AG20443 (cell line): ENCODE data around the gene GLRA2.
A peak's percentile ranks its signal among the peaks of the same experiment; 100 is the strongest.
"Not testable (repeated sequence)": the region's sequence is repeated elsewhere in the genome, so short reads cannot be mapped to it uniquely, and the experiment has no call there.

Source experiments
- DNase-seq: peaks from one replicate; pipeline ENCODE4 v3.0.0; 2012; ENCODE audit warnings: low spot score, mixed read lengths

The GLRA2 gene

DNA sequence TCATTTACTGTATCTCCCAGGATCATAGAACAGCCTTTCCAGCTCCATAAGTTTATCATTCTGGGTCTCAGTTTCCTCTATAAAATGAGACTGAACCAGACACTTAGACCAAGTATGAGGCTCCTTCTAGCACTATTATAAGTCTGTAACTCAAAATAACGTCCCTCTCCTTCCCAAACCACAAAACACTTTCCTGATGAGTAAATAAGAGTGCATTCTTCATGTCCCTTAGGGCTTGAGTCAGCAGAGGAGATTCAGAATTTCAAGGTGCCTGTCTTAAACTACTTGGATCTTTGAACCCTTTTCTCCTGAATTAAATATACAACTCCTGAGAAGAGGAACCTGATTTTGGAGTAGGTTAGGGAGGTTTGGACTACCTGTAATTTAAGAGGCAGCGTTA is 62.6 kb downstream of the GLRA2 start:
- DNase-seq: peak; percentile 30

DNA sequence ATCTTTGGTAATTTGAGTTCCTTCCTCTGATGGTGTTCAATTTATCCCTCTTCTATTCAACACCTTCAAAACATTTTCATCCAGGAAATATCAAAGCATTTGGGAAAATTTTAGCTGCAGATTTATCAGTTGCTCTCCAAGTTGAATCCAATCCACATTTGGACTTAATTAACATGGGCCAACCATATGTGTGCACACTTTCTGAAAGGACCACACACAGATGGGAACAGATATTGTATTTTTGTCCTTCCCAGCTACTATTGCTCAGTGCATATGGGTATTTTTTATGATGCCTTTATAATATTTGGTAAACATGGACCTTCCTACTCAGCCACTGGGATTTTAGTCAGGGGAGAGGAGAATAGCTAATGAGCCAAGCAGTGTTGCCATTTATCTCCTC is 65.2 kb downstream of the GLRA2 start:
- no peak for DNase-seq

GRCh38 chrX:14598330-14598729 is 69.0 kb downstream of the GLRA2 start:
- peak; percentile 22 for DNase-seq

- no peak for DNase-seq
Observed at GRCh38 chrX:14607446-14607985, 78.2 kb downstream of the GLRA2 start.

GRCh38 chrX:14612450-14612849 is 83.1 kb downstream of the GLRA2 start:
- not testable (repeated sequence) for DNase-seq

GRCh38 chrX:14616301-14616700 is 87.0 kb downstream of the GLRA2 start:
- peak; percentile 8 for DNase-seq

DNA sequence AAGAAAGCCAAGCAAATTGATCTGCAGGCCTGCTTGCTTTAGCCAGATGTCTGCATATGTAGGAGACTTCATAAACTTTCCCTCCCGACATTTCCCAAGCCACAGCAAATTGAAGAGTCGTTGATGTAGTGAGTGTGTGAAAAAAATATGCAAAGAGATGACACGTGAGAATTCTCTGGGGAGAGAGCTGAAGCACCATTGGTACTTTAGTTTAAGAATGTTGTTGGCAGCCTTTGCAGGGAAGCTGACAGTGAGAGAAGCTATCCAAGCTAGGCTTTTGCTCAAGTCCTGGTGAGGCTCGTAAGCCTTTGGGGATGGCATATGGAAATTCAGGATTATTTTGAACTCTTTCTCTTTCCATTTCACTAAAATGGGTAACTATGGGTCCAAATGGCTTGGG is 87.5 kb downstream of the GLRA2 start:
- peak; percentile 56 for DNase-seq

DNA sequence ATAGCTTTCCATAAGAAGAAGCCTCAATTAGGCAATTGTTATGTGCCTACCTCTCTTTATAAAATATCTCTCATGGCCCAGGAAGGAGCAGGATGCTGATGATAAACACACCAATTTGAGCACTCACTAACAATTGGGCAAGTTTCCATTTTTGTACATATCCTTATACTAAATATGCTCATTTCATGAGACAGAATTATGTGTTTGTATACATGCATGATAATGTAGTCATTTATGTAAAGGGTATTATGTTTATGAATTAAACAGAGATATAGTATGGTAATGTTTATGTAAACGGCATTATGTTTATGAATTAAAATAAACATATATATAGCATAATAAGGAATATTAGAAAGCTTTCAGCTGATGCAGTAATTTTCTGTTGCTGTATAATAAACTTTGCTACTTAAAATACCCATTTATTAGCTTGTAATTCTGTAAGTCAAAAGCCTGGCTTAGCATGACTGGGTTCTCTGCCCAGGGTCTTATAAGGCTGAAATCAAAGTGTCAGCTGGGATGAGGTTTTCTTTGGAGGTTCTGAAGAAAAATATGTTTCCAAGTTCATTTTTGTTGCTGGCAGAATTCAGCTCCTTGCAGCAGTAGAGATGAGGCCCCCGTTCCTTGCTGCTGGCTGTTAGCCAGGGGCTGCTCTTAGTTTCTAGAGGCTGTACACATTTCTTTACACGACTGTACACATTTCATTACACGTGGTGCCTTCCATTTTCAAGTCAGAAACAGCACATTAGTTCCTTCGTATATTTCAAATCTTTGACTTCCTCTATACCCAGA is 89.0 kb downstream of the GLRA2 start:
- no peak for DNase-seq

GRCh38 chrX:14630733-14631132 is 101.4 kb downstream of the GLRA2 start:
- DNase-seq: no peak

GRCh38 chrX:14641681-14642655 is 112.6 kb downstream of the GLRA2 start:
- DNase-seq: no peak

DNA sequence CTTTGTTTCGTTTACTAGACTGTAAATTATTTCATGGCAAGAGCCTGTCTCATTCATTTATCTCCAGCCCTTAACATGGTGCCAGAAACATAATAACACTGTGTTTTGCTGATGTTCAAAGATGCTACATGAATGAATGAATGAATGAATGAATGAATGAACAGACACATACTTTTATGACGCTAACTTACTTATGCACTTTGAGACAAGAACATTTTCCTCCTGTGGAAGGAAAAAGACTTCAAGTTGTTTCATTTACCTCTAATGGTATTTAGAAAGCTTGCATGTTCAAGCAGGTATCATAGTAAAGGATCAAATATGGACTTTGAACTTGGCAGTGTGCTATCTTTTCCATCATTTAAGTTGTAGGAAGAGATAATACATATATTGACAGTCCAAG is 131.6 kb downstream of the GLRA2 start:
- no peak for DNase-seq

- DNase-seq: no peak
Observed at GRCh38 chrX:14670819-14671218, 141.5 kb downstream of the GLRA2 start.

DNA sequence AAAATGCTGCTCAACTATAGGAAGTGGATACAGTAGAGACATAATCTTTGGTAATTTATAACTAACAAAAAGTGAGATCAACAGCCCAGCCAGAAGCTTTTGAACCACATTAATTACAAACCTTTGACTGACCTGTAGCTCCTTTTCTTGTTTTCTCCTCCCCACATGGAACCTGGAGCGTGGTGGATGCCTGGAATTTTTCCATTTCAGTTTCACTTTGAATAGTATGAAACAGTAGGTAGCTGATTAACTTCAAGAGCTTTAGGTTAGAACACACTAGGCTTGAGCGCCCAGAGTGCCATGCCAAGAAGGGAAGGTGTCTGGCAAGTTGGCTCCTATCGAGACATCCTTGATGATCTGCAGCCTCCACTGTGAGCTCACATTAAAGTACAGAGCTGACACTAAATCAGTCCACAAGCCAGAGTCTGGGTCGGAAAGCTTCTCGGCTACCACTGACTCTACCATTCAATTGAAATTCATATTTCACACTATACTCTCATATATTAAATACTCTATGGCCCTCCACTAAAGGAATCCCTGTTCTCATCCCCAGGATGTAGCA is 143.4 kb downstream of the GLRA2 start:
- no peak for DNase-seq

DNA sequence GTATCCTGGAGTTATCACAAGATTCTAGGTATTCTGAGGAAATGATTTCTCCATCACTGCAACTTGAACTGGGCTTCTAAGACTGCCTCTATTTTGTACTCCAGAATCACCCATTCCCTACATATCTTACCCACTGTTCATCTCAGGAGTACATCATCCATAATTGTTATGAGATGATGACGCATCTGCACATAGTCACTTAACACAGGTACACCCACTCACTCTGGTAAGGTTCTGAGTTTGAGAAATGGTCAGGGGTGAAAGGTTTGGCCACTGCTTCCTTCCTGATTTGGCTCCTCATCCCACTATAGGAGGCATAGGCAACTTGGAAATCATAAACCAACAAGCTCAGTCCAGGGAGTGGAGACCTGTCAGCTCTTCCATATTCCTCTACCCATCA is 143.9 kb downstream of the GLRA2 start:
- no peak for DNase-seq

DNA sequence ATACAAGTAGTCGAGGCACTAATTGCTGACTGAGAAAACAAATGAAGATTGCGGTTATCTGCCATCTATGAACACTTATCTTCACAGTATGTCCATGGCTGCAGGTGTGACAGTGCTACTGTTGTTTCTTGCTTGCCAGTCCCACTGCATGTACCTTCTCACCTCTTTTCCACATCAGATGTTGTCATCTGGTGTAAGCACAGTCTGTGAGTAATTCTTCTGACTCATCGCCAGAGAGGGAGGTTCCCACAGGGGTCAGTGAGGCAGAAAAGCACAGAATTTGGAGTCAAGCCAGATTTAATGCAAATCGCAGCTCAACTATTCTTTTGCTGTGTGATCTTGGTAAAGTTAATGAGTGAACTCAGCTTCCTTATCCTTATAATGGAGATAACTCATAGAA is 144.4 kb downstream of the GLRA2 start:
- peak; percentile 60 for DNase-seq

DNA sequence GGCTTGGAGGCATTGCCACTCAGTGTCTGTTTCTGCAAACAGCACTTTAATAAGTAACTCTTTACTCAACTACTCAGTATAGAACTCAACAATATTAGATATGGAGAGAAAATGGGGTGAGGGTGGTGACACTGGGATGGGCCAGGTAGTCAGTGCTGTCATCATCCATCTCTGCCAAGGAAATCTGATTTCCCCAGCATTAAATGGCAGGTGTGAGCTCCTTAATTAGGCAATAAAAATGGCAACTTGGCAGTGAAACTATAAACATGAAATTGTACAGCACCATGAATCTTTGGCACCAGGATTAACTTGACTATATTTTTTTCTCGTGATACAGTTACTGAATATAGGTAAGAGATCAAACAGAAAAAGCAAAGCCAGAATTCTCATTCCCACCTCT is 146.2 kb downstream of the GLRA2 start:
- no peak for DNase-seq

- DNase-seq: no peak
Observed at GRCh38 chrX:14676431-14676830, 147.1 kb downstream of the GLRA2 start.

- not testable (repeated sequence) for DNase-seq
Observed at GRCh38 chrX:14688331-14688730, 159.0 kb downstream of the GLRA2 start.

DNA sequence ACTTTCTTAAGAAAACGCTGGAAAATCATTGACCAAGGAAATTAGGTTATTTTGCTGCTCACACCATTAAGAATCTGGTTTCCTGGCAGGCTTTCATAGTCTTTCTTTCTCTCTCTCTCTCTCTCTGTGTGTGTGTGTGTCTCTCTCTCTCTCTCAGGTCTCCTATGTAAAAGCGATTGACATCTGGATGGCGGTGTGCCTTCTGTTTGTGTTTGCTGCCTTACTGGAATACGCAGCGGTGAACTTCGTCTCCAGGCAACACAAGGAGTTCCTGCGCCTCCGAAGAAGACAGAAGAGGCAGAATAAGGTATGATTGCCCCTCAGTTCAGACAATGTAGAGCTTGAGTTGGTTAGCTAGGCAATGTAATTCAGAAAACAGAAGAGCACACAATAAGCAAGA is 161.2 kb downstream of the GLRA2 start:
- no peak for DNase-seq

DNA sequence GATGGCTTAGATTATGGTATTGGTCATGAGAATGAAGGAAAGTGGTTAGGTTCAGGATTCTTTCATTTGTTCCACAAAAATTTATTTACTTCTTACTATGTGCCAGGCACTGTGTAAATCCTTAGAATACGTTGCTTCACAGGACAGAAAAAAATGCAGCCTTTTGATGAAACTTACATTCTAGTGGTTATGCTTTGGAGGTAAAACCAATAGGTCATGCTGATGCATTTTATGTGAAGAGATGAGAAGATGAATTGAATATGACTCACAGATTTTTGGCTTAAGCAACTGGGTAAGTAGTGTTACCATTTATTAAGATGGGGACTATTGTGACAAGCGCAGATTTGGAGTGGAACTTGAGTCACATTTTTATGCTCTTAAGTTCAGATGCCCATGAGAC is 165.3 kb downstream of the GLRA2 start:
- DNase-seq: peak; percentile 9

- peak; percentile 14 for DNase-seq
Observed at GRCh38 chrX:14697451-14697850, 168.1 kb downstream of the GLRA2 start.

DNA sequence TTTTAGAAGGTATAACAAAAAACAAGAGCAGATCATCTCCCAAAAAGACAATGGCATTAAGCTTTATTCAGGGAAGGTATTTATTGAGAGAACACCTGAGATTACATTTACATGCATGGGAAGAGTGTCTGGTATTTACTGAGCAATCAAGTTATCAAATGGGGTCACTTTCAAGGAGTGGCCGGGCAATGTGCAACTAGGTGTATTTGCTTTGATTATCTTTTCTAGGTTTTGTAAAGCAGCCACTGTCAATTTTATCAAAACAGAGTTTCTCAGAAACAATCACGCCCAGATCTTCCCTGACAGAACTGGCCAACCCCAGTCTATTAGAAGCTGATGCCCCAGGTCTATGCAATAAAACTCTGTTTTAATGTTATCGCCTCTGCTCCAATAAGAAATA is 169.5 kb downstream of the GLRA2 start:
- DNase-seq: no peak
